HG03439 (cell line): ENCODE data around the gene CDK9.
"Not testable (repeated sequence)": the region's sequence is repeated elsewhere in the genome, so short reads cannot be mapped to it uniquely, and the experiment has no call there.

Source experiments
- ATAC-seq: cut with Tn5 transposase; IDR thresholded peaks from one replicate; pipeline ENCODE4 v1.9.1; 2021; ENCODE audit warnings: mild to moderate bottlenecking, moderate library complexity; ENCODE audit not compliant: unreplicated experiment

CDK9 gene

DNA sequence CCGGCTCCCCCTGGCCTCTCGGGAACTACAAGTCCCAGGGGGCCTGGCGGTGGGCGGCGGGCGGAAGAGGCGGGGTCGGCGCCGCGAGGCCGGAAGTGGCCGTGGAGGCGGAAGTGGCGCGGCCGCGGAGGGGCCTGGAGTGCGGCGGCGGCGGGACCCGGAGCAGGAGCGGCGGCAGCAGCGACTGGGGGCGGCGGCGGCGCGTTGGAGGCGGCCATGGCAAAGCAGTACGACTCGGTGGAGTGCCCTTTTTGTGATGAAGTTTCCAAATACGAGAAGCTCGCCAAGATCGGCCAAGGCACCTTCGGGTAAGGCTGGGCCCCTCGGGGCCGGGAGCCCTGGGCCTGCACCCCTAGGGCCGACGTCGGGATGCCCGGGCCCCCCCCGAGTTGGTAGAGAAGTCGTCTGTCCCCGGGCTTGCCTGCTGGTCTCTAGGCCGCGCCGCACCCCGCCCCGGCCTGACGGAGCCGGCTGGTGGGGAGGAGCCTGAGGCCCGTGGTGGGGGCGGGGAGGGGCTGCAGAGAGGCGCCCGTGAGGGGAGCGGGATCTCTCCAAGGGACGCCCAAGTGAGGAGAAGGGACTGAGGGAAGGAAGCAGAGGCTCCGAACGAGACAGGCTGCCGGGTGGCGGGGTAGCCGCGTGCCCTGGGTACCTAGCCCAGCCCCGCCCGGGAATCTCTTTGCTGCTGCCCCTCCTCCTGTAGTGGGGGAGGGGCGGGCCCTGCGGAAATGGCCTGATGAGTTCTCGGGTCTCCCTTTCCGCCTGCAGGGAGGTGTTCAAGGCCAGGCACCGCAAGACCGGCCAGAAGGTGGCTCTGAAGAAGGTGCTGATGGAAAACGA lies at the start of gene CDK9:
TSS of gene CDK9 (plus strand) at position 102 of the 840 bp plus-strand sequence. CDS start at position 217, 115 bp downstream.
- peak; percentile 64 for ATAC-seq

DNA sequence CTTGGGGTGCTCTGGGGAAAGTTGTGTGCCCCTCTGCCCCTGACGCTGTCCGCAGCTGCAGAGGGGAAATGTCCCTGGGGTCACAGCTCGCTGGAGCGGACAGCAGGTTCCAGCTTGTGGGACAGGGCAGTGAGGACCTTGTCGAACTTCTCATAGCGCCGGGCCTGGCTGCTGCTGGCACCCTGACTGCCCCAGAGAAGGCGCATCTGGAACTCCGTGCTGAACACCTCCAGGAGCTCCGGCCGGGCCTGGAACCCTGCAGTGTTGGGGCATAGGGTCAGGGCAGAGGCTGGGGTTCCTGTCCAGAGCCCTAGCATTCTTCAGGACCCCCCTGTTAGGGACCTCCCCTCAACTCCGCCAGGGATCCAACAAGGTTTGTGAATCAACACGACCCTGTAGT lies 47.2 kb upstream of the CDK9 start:
- ATAC-seq = no peak

DNA sequence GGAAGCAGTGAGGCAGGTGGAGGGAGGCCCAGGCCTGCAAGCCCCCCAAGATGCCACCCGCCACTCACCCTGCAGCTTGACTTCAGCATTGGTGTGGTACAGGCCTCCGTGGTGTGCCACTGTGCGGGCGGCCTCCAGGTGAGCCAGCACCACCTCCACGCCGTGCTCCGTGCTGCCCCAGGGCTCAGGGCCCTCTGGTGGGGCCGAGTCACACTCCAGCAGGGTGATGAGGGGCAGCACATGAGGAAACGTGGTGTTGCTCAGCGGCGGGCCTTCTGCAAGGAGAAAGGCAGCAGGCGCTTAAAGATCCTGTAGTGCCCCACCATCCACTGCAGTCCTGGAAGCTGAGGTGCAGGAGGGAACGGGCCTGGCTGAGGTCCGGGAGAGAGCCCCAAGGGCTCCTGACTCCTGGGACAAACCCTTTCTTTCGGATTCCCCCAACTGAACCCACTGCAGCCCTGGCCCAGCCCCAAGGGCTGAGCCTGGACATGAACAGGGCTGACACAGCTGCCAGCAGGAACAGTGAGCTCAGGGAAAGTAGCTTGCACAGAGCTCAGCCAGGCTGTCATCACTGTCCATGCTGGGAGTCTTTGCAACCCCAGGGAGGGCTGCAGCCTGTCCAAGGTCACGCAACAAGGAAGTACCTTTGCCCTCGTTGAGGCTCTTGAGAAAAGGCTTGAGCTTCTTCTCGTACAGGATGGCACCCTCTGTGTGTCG lies 46.1 kb upstream of the CDK9 start:
- ATAC-seq = no peak

DNA sequence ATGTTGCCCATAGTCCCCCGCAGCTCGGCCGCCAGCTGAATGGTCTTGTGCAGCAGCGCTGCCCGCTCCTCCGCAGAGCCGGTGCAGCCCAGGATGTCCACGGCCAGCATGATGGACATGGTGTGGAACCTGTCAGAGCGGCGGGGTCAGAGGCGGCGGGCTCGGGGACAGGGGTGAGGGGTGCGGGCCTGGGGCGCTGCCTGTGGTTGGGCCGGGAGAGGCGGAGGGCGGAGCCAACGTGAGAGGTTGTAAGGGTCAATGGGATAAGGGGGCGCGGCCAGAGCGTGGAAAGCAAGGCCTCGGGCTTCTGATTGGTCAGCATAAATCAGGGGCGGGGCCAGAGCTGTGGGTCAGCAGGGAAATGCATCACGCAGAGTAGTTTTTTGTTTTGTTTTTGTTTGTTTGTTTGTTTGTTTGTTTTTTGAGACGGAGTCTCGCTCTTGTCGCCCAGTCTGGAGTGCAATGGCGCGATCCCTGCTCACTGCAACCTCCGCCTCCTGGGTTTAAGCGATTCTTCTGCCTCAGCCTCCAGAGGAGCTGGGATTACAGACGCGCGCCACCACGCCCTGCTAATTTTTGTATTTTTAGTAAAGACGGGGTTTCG lies 43.9 kb upstream of the CDK9 start:
- ATAC-seq = no peak

DNA sequence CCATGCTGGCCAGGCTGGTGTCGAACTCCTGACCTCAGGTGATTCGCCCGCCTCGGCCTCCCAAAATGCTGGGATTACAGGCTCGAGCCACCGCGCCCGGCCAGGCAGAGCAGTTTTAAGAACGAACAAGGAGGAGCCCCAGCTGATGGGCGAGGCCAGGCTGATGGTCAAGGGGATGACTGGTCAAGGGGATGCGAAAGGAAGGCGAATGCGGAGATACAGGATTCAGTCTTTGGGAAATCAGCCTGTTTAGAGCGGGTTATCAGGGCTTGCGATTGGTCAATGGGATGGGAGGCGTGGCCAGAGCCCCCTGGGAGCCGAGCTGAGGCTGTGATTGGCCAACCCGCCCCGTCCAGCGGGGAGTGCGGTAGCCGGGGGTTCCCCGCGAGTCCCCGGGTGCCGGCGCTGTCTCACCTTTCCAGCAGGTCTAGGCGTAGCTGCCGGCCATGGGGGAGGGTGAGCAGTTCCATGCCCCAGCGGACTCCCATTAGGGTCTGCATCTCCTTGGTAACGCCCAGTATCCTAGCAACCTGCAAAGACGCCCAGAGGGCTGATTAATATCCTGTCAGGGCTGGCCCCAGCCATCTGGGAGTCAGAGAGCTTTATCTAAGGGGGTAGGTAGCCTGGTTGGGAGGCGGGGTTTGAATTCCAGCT lies 43.3 kb upstream of the CDK9 start:
- no peak for ATAC-seq

DNA sequence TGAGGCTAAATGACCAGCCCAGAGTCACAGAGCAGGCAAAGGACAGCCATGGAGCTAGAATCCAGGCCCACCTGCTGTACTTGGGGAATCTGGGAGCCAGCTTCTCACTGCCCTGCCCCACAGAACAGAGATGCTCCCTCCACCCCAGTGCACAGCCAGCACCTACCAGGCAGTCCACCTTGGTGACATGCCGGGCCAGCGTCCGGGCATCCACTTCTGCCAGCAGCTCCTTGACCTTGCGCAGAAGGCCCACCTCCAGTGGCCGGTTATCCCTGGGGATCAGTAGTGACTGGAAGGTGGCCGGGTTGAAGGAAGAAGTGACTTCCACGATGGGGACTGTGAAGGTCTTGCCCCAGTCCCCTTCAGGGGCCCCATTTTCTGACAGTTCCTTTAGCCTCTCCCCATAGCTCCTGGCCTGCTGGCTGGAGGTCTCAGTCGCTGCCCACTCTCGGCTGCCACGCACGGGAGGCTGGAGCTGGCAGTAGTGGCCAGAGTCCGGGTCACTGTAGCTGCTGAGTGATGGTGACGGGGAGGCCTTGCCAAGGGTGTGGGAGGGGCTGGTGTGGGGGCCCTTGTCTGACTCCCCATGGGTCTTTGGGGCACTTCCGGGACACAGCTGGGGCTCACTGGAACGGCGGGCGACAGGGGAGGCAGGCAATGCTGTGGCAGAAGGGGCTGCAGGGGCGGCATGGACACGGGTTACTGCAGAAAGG lies 41.3 kb upstream of the CDK9 start:
- ATAC-seq = no peak

DNA sequence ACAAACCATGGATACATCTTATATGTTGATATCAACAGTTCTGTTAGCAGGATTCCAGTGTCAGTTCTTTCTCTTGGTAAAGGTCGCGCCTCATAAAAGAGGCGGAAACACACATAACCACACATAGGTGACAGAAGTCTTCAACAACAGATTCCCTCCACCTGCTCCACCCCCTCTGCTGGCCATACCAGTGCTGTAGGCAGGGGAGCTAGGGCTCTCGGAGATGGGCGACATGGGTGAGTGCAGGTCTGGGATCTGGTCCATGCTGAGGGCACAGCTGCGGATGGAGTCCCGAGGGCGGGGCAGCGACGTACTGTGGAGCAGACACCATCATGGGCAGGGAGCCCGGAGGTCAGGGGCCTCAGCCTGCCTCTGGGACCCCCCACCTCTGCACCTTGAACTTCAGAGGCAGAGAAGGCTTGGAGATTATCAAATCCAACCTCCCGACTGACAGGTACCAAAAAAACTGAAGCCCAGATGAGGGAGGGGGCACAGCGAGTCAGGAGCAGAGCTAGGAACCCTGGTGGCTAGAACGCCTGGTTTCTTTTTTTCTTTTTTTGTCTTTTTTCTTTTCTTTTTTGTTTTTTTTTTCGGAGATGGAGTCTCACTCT lies 38.8 kb upstream of the CDK9 start:
- ATAC-seq = no peak

DNA sequence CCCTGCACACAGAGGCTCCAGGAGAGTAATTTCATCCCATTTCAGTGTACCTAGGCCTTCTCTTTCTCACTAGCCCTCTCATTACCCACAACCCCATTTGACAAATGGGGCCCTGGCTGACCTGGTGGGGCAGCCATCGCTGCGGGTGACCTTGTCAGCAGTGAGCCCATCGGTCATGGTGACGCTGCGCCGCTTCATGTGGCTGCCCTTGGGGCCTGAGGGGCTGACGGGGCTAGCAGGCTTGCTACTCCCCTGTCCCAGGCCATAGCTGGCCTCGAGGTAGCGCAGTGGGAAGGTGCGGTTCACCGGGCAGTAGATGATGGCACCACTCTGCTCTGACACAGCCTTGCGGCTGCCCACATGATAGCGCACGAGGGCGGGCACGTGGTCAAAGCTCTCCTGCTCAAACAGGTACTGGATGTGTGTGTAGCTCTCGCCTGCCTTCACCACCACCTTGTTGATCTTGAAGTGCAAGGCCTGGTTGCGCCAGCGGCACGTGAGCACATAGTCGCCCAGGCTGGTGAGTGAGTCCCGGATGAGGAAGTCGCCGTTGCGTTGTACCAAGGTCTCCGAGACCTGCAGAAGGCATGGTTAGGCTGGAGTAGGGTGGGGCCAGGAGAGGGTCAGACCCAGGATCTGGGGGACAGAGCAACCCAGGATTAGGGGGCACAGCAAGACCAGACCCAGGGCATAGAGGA lies 36.6 kb upstream of the CDK9 start:
- ATAC-seq = no peak

DNA sequence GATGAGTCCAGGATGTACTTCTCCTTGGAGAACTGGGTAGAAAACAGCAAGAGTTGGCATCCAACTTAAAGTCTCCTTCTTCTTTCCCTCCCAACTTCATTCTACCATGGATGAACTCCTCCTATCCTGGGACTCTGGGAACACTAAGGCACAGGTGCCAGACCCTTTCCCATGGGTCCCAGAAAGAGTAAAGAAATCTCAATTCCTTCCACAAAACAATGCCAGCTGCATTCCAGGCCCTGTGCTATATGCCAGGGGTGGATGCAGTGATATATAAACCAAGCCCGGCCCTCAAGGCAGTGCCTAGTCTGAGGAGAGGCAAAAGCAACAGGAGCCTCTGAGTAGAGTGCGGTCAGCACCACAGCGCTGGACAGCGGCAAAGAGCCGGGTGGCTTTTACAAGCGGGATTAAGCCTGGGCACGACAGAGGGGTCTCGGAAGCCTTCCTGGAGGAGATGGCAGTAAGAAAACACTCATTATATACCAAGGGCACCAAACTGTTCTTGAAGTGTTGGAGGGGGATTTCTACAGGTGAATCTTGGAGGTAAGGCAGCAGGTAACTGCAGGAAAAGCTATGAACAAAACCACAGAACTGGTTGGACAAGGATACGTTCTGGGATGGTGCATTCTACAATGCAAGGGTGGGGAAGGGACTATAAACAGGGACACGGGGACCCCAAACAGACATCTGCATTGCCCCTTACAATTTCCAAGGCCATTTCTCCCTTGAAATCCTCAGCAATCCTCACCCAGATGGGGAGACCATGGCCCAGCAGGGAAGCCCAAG lies 34.4 kb upstream of the CDK9 start:
- ATAC-seq = no peak

DNA sequence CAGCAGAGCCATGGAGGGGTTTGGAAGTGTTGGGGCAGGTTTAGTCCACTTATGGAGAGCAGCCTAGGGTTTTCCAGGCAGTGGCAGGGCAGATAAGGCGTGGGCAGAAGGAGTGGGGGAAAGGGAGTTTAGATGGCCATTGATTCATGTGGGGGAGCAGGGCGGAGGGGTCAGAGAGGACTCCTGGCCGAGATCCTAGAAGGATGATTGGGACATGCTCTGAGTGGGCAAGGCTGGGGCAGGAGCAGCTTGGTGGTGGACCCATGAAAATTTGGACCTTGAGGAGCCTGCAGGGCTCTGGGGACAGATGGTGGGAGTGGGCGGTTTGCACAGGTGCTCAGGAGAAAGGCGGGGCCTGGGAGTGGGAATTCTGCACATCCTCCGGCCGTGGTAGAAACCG lies 32.7 kb upstream of the CDK9 start:
- ATAC-seq = no peak

DNA sequence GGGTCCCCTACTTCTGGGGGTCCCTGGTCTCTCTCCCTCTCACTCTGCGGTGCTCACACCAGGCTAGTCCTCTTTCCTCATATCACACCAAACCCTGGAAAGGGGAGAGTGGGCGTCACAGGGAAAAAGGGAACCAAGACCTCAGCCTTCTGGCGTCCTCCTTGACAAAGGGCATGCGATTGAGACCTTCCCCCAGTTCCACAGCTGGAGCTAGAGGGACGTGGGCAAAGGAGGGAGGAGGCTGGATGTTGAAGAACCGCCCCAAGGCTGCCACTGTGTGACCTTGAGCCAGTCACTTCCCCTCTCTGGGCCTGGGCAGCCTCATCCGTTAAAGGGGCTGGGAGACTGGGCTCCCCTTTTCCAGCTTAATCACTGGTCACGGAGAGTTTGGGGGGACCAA lies 32.2 kb upstream of the CDK9 start:
- no peak for ATAC-seq

DNA sequence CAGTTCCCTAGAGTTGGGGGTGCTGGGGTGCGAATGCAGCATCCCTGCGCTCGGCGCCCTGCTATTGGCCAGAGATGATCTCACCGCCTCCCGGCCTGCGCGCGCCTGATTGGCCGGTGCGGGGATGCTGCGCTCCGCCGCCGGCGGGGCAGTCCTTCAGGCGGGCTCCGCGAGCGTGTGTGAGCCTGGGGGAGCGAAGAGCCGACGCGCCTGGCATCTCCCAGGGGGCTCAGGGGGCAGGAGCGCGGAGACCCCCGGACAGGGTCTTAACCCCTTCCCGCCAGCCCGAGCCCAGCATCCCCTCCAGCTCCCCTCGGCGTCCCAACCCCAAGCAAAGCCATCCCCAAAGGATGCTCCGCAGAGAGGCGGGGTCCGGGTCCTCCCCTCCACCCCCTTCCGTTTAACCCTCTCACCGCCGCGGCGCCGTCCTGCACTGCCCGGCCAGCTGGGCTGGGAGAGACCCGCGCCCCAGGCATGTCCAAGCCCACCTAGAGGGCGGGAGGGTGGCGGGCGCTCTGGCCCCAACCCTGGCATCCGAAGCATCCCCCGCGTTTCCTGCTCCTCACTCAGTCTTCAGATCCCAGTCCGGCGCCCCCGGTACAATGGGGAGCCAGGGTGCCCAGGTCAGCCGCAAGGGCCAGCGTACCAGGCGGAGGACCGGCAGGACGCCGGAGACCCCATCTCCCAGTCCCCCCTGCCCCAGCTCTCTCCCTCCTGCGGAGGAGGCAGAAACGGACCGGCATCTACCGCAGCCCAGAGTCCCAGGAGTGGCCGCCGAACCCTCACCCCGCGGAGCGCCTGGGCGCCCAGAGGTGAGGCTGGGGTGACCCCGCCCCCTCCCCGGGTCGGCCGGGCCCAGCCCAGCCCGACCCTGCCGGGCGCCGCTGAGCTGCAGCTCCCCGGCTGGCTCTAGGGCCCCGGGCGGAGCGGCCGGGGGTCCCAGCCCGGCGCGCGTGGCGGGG lies 31.5 kb upstream of the CDK9 start:
- no peak for ATAC-seq

DNA sequence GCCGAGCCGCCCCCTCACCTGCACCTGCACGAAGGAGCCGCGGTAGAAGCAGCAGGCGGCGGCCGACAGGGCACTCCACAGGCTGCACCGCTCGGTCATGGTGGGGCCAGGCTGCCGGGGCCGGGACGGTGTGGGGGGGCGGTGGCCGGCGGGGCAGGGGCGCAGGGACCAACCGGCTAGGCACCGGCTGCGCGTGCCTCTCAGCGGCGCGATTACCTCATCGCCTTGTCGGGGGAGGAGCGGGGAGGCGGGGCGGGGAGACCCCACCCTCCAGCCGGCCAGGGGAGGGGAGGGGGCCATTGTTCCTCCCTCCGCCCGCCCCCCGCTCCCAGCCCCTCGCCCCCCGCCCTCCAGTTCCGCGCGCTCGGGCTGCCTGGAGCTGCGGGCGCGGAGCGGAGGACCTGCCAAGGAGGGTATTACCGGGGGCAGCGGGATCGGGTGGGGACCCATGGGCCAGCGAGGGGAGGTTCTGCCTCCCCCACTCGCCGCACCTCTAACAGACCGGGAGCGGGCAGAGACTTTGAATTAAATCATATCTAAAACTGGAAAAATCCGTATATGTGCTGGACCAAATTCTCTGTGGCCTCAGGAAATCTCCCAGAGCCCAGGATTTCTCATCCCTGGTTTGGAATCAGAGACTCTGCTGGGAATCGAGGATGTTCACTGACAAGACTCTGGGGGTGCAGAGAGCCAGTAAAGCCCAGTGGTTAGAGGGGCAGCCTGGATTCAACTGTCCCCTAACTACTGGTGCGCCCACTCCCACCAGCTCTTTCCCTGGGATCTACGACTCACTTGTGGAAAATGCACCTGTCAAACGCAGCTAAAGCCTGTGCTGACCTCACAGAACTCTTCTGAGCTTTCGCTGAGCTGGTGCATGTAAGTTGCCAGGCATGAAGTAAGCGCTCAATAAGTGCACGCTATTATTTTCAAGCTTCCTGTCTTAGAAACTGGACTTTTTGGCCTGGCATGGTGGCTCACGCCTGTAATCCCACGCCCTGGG lies 30.5 kb upstream of the CDK9 start:
- no peak for ATAC-seq

DNA sequence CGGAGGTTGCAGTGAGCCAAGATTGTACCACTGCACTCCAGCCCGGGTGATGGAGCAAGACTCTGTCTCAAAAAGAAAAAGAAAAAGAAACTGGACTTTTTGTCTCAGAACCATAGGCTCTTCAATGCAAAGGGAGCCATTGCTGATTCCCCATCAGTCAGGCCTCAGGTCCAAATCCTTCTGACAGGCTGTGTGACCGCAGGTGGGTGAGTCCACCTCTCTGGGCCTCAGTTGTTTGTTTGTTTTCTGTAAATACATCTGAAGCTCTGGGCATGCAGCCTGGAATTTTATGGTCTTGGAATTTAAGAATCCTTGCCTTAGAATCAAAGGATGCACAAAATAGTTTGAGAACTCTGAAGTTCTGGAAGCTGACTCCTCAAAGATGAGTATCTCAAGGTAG lies 29.6 kb upstream of the CDK9 start:
- ATAC-seq = no peak

DNA sequence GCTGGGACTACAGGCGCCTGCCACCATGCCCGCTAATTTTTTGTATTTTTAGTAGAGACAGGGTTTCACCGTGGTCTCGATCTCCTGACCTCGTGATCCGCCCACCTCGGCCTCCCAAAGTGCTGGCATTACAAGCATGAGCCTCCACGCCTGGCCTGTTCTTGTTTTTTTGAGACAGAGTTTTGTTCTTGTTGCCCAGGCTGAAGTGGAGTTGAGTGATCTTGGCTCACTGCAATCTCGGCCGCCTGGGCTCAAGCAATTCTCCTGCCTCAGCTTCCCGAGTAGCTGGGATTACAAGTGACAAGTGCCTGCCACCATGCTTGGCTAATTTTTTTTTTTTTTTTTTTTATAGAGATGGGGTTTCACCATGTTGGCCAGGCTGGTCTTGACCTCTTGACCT lies 29.1 kb upstream of the CDK9 start:
- ATAC-seq = not testable (repeated sequence)

DNA sequence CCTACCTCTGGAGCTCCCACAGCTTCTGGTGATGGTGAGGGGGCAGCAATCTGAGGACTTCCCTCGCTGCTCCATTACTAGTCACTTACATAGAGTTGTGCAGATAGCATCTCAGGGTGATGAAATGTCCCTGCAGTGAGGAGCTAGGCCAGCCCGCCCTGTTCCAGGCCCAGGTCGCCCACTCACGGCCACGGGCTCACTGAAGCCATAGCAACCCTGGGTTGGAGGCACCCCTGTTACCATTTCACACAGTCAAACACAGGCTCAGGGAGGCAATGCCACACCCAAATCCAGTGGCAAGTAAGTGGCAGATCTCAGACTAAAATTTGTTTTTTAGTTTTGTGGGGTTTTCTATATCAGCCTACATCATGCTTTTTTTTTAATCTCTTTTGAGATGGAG lies 27.0 kb upstream of the CDK9 start:
- no peak for ATAC-seq

DNA sequence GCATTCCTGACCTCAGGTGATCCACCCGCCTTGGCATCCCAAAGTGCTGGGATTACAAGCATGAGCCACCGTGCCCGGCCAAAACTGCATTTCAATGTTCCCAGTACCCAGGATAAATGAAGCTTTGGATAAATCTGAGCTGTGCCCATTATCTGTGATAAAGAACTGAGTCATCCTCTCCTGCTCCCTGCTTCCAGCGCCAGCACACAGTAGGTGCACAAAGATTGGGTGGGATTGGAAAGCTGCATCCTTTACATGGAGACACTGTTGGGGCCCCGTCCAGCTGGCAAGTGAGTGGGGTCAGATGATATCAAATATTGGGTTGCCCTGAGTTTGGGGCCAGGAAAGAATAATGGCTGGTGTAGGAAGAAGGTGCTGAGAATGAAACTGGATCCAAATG lies 24.8 kb upstream of the CDK9 start:
- no peak for ATAC-seq
